GM21528 (cell line): ENCODE data around the gene RANBP3.
"Not testable (repeated sequence)": the region's sequence is repeated elsewhere in the genome, so short reads cannot be mapped to it uniquely, and the experiment has no call there.

ENCODE experiments used
- ATAC-seq: cut with Tn5 transposase; IDR thresholded peaks from one replicate; pipeline ENCODE4 v1.9.1; 2021; ENCODE audit warnings: mild to moderate bottlenecking, moderate library complexity; ENCODE audit not compliant: unreplicated experiment, low FRiP score

Gene RANBP3

GRCh38 chr19:6007866-6008265 lies 29.9 kb upstream of the RANBP3 start:
- no peak for ATAC-seq

- no peak for ATAC-seq
Observed at GRCh38 chr19:6006896-6007295, 29.0 kb upstream of the RANBP3 start.

GRCh38 chr19:6006070-6006446 lies 28.1 kb upstream of the RANBP3 start:
- ATAC-seq: not testable (repeated sequence)

GRCh38 chr19:6005321-6006069 lies 27.6 kb upstream of the RANBP3 start:
- ATAC-seq: no peak

- no peak for ATAC-seq
Observed at GRCh38 chr19:6003976-6004375, 26.0 kb upstream of the RANBP3 start.

GRCh38 chr19:6002591-6002990 lies 24.7 kb upstream of the RANBP3 start:
- ATAC-seq: no peak

- no peak for ATAC-seq
Observed at GRCh38 chr19:6000228-6000847, 22.4 kb upstream of the RANBP3 start.

GRCh38 chr19:5999693-6000092 lies 21.8 kb upstream of the RANBP3 start:
- ATAC-seq: no peak

GRCh38 chr19:5997371-5997770 lies 19.4 kb upstream of the RANBP3 start:
- ATAC-seq: no peak

- no peak for ATAC-seq
Observed at GRCh38 chr19:5996623-5997320, 18.8 kb upstream of the RANBP3 start.

- no peak for ATAC-seq
Observed at GRCh38 chr19:5996102-5996501, 18.2 kb upstream of the RANBP3 start.

GRCh38 chr19:5995606-5996005 lies 17.7 kb upstream of the RANBP3 start:
- no peak for ATAC-seq

GRCh38 chr19:5994405-5995165 lies 16.6 kb upstream of the RANBP3 start:
- no peak for ATAC-seq

GRCh38 chr19:5993648-5994358 lies 15.9 kb upstream of the RANBP3 start:
- ATAC-seq: no peak

GRCh38 chr19:5993201-5993600 lies 15.3 kb upstream of the RANBP3 start:
- ATAC-seq: no peak

GRCh38 chr19:5992756-5993155 lies 14.8 kb upstream of the RANBP3 start:
- ATAC-seq: no peak

GRCh38 chr19:5991244-5991838 lies 13.4 kb upstream of the RANBP3 start:
- ATAC-seq: no peak

GRCh38 chr19:5990289-5990797 lies 12.4 kb upstream of the RANBP3 start:
- ATAC-seq: no peak

GRCh38 chr19:5989388-5990074 lies 11.6 kb upstream of the RANBP3 start:
- no peak for ATAC-seq
